ENCODE results near the gene BAHD1.

The BAHD1 gene

GRCh38 chr15:40498891-40499290 is 58.1 kb downstream of the BAHD1 start:
- DNase-seq (ENCODE audit: low read depth in 2 of 2), result no peak

DNA sequence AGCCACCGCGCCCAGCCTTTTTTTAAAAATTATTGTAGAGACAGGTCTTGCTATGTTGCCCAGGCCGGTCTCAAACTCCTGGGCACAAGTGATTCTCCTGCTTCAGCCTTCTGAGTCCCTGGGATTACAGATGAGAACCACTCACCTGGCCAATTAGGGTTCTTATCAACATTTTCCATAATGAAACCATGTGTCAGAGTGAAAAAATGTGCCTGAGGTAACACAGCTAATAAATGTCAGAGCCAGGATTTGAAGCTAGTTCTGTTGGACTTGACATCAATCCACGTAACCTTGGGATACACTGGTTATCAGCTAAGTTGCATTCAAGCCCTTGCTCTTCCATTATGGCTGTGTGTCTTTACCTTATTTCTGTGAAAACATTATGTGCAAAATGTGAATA is 59.2 kb downstream of the BAHD1 start:
- no peak for DNase-seq (ENCODE audit: low read depth in 2 of 2)

GRCh38 chr15:40500568-40501330 is 60.0 kb downstream of the BAHD1 start:
- DNase-seq (ENCODE audit: low read depth in 2 of 2), result no peak

- DNase-seq (ENCODE audit: low read depth in 2 of 2), result no peak
Measured at GRCh38 chr15:40501487-40501886, 60.7 kb downstream of the BAHD1 start.

DNA sequence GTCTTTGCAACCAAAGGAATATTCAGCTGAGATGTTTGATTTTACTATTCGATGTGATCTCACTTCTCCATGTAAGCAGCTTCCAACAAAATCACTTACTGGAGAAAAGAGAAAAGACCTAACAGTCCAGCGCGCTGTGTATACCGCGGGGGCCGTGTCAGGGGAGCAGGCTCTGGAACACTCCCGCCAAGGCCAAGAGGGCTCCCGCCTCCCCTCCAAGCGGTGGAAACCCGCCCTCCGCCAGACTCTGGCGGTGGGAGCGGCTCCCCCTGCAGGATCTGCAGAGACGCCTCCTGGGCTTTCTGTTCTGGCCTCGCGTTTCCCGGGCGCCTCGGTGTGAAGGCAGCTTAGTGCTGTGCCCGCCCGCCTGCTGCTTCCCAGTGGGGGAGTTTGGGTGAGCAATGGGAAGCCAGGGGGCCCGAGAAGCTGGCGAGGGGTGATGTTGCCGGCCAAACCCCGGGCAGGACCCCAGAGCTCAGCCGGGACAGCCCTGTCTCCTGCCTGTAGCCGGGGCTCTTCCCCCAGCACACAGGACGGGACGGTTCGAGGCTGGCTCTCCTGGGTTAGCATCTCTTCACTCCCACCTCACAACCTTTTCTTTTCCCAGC is 66.3 kb downstream of the BAHD1 start:
- DNase-seq (ENCODE audit: low read depth in 2 of 2), result peak; percentile 30 to 34

DNA sequence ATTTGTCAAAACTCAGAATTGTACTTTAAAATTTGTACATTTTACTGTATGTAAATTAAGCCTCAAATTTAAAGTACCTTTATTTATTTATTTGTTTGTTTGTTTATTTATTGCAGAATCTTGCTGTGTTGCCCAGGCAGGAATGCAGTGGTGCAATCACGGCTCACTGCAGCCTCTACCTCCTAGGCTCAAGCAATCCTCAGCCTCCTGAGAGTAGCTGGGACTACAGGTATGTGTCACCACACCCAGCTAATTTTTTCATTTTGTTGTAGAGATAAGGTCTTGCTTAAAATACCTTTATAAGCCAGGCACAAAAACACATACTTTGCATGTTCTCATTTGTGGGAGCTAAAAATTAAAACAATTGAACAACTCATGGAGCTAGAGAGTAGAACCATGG is 67.5 kb downstream of the BAHD1 start:
- DNase-seq (ENCODE audit: low read depth in 2 of 2), result no peak

- DNase-seq (ENCODE audit: low read depth in 2 of 2), result no peak
Measured at GRCh38 chr15:40510201-40510600, 69.4 kb downstream of the BAHD1 start.

DNA sequence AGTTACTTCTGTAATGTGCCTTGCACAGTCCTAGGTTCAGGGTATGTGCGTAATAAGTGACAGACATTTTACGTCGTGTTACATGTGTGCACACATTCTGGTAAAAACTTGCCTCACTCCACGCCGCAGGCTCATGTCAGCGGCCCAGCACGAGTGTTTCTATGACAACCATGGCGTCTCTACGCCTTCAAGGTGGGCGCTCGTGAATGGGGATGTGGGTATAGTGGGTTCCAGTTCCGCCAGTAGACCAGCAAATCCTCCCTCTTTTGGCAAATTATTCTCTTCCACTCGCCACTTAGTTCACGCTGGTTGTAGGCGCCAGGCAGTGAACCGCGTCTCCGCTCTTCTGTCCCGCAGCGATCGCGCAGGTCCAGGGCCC is 70.3 kb downstream of the BAHD1 start:
- DNase-seq (ENCODE audit: low read depth in 2 of 2), result no peak

DNA sequence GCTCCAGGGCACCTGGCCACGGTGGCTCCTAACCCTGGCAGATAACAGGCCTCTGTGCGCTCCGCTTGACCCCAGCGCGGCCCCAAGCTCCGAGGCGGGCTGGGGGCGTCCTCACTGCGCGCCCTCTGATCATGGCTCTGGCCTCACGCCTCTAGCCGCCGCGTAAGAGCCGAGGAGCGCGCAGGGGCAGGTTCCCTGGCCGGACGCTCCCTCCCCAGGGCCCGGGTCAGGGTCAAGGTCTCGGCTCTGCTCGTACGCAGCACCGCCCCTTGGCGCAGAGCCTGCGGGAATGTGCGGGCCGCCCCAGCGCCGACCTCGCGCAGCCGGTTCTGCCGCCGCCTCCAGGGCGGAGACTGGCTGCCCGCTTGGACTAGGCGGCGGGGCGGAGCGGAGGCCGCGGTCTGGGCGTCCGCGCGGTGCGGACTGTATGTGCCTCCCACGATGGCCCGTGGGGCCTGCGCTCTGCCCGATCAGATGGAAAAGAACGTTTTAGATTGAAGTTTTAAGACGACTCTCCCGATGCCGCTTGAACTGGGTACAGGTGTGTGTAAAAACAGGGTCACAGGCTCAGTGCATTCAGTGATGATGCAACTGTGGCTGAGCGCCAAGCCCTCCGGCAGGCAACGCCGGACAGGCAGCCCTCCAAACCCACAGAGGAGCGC is 70.8 kb downstream of the BAHD1 start:
- DNase-seq (ENCODE audit: low read depth in 2 of 2), result no peak

DNA sequence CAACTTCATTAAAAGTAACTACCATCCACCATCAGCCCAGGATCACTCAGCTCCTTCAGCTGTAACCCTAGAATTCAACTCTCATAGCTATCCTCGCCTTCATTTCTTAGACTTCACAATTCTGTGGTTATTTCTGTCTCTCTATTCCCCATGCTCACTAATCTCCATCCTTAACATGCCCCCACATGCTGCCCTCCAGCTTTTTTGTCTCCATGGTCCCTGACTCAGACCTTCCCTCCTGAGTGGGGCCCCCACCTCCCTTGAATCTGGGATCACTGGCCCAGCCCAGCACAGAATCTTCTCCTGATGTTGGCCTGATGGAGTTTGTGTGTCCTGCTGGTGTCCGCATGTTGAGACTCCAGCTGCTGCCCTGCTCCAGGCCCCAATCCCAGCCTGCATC is 71.7 kb downstream of the BAHD1 start:
- no peak for DNase-seq (ENCODE audit: low read depth in 2 of 2)

- no peak for DNase-seq (ENCODE audit: low read depth in 2 of 2)
Measured at GRCh38 chr15:40513609-40514008, 72.9 kb downstream of the BAHD1 start.

- DNase-seq (ENCODE audit: low read depth in 2 of 2), result no peak
Measured at GRCh38 chr15:40516322-40516721, 75.6 kb downstream of the BAHD1 start.
